GM12878 (cell line): ENCODE results near the gene ARHGEF10L.

Experiments used
- BRCA1 ChIP-seq: IDR thresholded peaks from 2 replicates; pipeline ENCODE4 v1.6.1; 2011; ENCODE audit warnings: low read depth, low read length, improper control_type of control experiment
- CTCF ChIP-seq, 3 experiments: IDR thresholded peaks in 2 of 3; conservative IDR thresholded peaks in 1 of 3; 2 replicates each; pipeline ENCODE4 v1.5.1; 2011; ENCODE audit warnings: low read depth in 3 of 3, low read length in 3 of 3, mild to moderate bottlenecking in 3 of 3, control low read depth in 2 of 3, moderate library complexity in 2 of 3, inconsistent platforms in 1 of 3, mixed read lengths in 1 of 3; ENCODE audit not compliant: control insufficient read depth in 2 of 3, insufficient read depth in 1 of 3; ENCODE audit errors: extremely low read depth in 1 of 3
- NR2C1 ChIP-seq: fragments of 450-650 bp; IDR thresholded peaks from 2 replicates; pipeline ENCODE4 v1.6.1; 2017; ENCODE audit warnings: antibody characterized with exemption, mild to moderate bottlenecking, moderate library complexity
- REST ChIP-seq: IDR thresholded peaks from 2 replicates; pipeline ENCODE4 v1.6.1; 2012; ENCODE audit warnings: mild to moderate bottlenecking, low read depth, low read length

GRCh38 chr1:17617787-17618557, 78.5 kb downstream of the ARHGEF10L start:
- TF ChIP-seq REST (no peak), CTCF (IDR thresholded peaks at IDR 0.05 in 2 of 3, conservative IDR thresholded peaks at IDR 0.05 in 1 of 3; ENCODE audit: control insufficient read depth in 2 of 3, extremely low read depth in 1 of 3, insufficient read depth in 1 of 3, low read depth in 3 of 3, low read length in 3 of 3) (no peak), BRCA1 (no peak), NR2C1 (no peak)
